Measurements from ENCODE around the gene OGN.

DNA sequence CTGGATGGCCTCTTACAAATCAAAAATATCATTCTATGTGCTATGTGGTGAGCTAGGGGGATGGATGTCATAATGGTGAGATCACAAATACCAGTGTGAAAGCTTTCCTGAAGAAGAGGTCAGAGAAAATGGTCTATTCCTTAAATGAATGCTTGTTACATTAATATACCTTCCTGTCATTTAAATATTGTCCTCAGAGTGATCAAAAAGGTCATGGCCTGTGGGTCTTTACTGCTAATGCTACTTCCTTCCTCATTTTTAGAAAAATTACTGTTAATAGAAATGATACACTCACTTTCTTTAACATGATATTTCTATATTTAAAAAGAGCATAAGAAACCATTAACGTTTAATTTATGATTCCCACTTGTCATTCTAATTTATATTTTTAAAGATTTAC, 10.2 kb upstream of the OGN start:
- TF ChIP-seq CTCF (conservative IDR thresholded peaks at IDR 0.05) (no peak), ZFX (IDR thresholded peaks at IDR 0.05) (no peak)

Measured in C4-2B (cell line).